ENCODE measurements around the gene C1orf21. TPM values are rescaled to one million over a fixed set of nuclear protein-coding genes. Genes with fewer than 3 reads are reported as not detected.

The C1orf21 gene
- polyA plus RNA-seq, 1 of the 3 experiments (the other 2 are of a cell fraction) = 4.8 TPM

DNA sequence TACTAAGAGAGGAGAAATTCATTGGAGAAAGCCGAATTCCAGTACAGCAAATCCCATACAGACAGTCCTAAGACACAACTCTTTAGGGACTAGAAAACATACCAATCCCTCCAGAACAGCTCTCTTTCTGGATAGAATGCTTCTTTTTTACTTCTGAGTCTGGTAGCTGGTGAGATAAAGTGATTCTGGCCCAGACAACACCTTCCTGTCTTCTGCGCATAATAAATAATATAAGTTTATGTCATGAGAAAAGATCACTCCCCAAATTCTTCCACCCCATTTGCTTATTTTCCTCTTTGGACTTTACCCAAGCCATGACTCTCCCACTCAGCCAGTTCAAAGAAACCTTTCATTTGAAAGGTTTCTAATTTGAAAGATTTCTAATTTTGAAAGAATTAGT, 269.4 kb downstream of the C1orf21 start (continued):
- no peak for TF ChIP-seq JUND (IDR thresholded peaks at IDR 0.05)
- no peak for TF ChIP-seq NRF1 (IDR thresholded peaks at IDR 0.05; ENCODE audit: low read depth, low read length)
- TF ChIP-seq, protein P1, sequence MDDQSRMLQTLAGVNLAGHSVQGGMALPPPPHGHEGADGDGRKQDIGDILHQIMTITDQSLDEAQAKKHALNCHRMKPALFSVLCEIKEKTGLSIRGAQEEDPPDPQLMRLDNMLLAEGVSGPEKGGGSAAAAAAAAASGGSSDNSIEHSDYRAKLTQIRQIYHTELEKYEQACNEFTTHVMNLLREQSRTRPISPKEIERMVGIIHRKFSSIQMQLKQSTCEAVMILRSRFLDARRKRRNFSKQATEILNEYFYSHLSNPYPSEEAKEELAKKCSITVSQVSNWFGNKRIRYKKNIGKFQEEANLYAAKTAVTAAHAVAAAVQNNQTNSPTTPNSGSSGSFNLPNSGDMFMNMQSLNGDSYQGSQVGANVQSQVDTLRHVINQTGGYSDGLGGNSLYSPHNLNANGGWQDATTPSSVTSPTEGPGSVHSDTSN (IDR thresholded peaks at IDR 0.05) = no peak
- TF ChIP-seq MXI1 (IDR thresholded peaks at IDR 0.05; ENCODE audit: low read depth, low read length) = no peak

DNA sequence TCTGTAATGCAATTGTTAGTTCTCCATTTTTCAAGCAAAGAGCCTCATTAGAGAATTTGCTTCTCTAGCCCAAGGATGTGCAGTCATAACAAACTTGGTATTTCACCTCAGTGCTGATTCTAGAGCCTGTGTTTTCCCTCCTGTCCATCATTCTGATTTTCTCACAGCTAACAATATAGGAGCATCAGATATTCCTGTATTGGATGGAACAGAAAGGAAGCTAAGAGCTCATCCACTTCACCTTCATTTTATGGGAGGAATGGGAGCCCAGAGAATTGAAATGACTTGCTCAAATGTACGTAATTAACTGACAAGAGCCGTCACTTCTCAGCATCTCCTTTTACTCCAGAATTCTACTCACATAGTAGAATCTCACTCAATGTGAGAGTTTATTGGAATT, 271.2 kb downstream of the C1orf21 start:
- Histone ChIP-seq H2AFZ (ENCODE audit: low read depth) (no peak overlapping the region), H3K9me2 (no peaks in the 10 kb centered on the region; the same call in 1 of the 2 replicates), H3K4me1 (ENCODE audit: control insufficient read depth in 1 of 2, insufficient read depth in 2 of 2, low read depth in 1 of 2, low read length in 1 of 2) (peaks cover 0 to 2% of the 10 kb centered on the region in 2 experiments; a peak in 1 of 4 replicates), H4K20me1 (ENCODE audit: insufficient read depth) (no peaks in the 10 kb centered on the region), H3K4me2 (no peak overlapping the region), H3K79me2 (ENCODE audit: insufficient read depth) (no peaks in the 10 kb centered on the region), H3K9ac (no peak overlapping the region), H3K4me3 (ENCODE audit: low read depth in 2 of 2, low read length in 1 of 2) (no peak overlapping the region), H3K9me3 (no peaks in the 10 kb centered on the region), H3K27ac (ENCODE audit: low read depth in 2 of 2, low read length in 1 of 2) (no peak overlapping the region), H3K27me3 (ENCODE audit: insufficient read depth) (no peaks in the 10 kb centered on the region), H3K36me3 (replicated peaks in 1 of 2; ENCODE audit: control insufficient read depth in 1 of 2, insufficient read depth in 2 of 2, low read length in 1 of 2) (no peaks in the 10 kb centered on the region), H3F3A (replicated peaks; ENCODE audit: insufficient read depth) (no peaks in the 10 kb centered on the region)
- TF ChIP-seq FOXM1 (IDR thresholded peaks at IDR 0.05; ENCODE audit: low read depth) = no peak
- no peak for TF ChIP-seq EZH2phosphoT487 (IDR thresholded peaks at IDR 0.05; ENCODE audit: borderline replicate concordance, low read depth)
- TF ChIP-seq, protein P2, sequence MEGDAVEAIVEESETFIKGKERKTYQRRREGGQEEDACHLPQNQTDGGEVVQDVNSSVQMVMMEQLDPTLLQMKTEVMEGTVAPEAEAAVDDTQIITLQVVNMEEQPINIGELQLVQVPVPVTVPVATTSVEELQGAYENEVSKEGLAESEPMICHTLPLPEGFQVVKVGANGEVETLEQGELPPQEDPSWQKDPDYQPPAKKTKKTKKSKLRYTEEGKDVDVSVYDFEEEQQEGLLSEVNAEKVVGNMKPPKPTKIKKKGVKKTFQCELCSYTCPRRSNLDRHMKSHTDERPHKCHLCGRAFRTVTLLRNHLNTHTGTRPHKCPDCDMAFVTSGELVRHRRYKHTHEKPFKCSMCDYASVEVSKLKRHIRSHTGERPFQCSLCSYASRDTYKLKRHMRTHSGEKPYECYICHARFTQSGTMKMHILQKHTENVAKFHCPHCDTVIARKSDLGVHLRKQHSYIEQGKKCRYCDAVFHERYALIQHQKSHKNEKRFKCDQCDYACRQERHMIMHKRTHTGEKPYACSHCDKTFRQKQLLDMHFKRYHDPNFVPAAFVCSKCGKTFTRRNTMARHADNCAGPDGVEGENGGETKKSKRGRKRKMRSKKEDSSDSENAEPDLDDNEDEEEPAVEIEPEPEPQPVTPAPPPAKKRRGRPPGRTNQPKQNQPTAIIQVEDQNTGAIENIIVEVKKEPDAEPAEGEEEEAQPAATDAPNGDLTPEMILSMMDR (IDR thresholded peaks at IDR 0.05) = no peak
- no peak for DNase-seq
- POLR2A ChIA-PET = no interaction called here
- CTCF ChIA-PET = no interaction called here
- 88% methylated on average over 2 of the region's 2 CpGs for WGBS (ENCODE audit: low lambda C conversion rate)

DNA sequence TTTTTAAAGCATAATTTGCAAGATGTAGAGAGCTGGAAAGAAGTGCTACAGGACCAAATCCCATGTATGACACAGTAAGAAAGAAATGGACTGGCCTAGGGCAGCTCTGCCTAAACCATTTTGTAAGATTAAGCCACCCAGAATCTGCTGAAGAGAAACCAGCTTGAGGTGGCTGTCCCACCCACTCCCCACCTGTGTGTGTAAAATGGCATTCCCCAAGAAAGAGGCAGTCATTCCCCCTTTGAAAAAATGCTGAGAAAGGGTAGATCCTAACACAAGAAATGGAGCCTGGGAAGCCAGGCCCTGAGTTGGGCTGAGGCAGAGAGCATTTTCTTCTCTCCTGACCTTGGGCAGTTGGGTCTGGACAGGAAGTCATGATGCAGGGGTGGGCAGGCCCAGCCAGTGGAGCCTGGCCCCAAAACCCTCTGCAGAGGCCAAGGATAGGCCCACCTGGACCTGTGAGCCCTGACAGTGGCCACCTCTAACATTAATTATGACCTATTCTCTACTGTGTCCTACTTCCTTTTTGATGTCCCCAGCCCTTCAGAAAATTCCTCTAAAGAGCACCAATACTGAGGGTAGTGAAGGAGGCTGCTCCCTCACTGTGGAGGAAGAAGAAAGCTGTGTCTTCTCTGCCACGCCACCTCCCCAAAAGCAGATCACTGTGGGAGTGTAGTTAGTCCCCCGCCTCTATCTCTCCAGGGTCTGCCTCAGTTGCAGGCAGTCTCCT, 273.8 kb downstream of the C1orf21 start:
- Histone ChIP-seq H3K36me3 (replicated peaks in 1 of 2; ENCODE audit: control insufficient read depth in 1 of 2, insufficient read depth in 2 of 2, low read length in 1 of 2) (no peaks in the 10 kb centered on the region), H3K27me3 (ENCODE audit: insufficient read depth) (no peaks in the 10 kb centered on the region), H2AFZ (ENCODE audit: low read depth) (no peak overlapping the region), H3F3A (replicated peaks; ENCODE audit: insufficient read depth) (no peaks in the 10 kb centered on the region), H4K20me1 (ENCODE audit: insufficient read depth) (no peaks in the 10 kb centered on the region), H3K4me3 (ENCODE audit: low read depth in 2 of 2, low read length in 1 of 2) (no peak overlapping the region), H3K79me2 (ENCODE audit: insufficient read depth) (no peaks in the 10 kb centered on the region), H3K9ac (no peak overlapping the region), H3K4me2 (no peak overlapping the region), H3K27ac (ENCODE audit: low read depth in 2 of 2, low read length in 1 of 2) (no peak overlapping the region), H3K9me2 (no peaks in the 10 kb centered on the region; the same call in 1 of the 2 replicates), H3K4me1 (ENCODE audit: control insufficient read depth in 1 of 2, insufficient read depth in 2 of 2, low read depth in 1 of 2, low read length in 1 of 2) (peaks cover 0 to 2% of the 10 kb centered on the region in 2 experiments; a peak in 1 of 4 replicates), H3K9me3 (no peaks in the 10 kb centered on the region)
- ChIA-PET POLR2A (no interaction called here), CTCF (interaction anchor here (0.8 to 1.9 kb wide), 3 partner anchors 8 to 469 kb away, joined by 3 to 5 read pairs (median 3); no protein-coding TSS in a partner anchor)
- 100% methylated on average over 2 of the region's 2 CpGs for WGBS (ENCODE audit: low lambda C conversion rate)
- TF ChIP-seq TEAD4 (IDR thresholded peaks at IDR 0.05; ENCODE audit: borderline replicate concordance, insufficient read depth) (no peak), SMC3 (IDR thresholded peaks at IDR 0.05; ENCODE audit: low read depth, low read length) (no peak), RCOR1 (IDR thresholded peaks at IDR 0.05; ENCODE audit: low read length) (no peak), EP300 (IDR thresholded peaks at IDR 0.05; ENCODE audit: borderline replicate concordance in 1 of 2, low read depth in 1 of 2, low read length in 1 of 2) (no peak), RFX5 (IDR thresholded peaks at IDR 0.05; ENCODE audit: low read length) (no peak), JUND (IDR thresholded peaks at IDR 0.05) (no peak), YY1 (IDR thresholded peaks at IDR 0.05; ENCODE audit: low read depth) (no peak)
- TF ChIP-seq, protein P3, sequence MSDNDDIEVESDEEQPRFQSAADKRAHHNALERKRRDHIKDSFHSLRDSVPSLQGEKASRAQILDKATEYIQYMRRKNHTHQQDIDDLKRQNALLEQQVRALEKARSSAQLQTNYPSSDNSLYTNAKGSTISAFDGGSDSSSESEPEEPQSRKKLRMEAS (IDR thresholded peaks at IDR 0.05; ENCODE audit: low read depth) = no peak
- TF ChIP-seq, protein P4, sequence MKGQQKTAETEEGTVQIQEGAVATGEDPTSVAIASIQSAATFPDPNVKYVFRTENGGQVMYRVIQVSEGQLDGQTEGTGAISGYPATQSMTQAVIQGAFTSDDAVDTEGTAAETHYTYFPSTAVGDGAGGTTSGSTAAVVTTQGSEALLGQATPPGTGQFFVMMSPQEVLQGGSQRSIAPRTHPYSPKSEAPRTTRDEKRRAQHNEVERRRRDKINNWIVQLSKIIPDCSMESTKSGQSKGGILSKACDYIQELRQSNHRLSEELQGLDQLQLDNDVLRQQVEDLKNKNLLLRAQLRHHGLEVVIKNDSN (IDR thresholded peaks at IDR 0.05; ENCODE audit: borderline replicate concordance, low read depth) = no peak
- TF ChIP-seq, protein P5, sequence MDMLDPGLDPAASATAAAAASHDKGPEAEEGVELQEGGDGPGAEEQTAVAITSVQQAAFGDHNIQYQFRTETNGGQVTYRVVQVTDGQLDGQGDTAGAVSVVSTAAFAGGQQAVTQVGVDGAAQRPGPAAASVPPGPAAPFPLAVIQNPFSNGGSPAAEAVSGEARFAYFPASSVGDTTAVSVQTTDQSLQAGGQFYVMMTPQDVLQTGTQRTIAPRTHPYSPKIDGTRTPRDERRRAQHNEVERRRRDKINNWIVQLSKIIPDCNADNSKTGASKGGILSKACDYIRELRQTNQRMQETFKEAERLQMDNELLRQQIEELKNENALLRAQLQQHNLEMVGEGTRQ (IDR thresholded peaks at IDR 0.05; ENCODE audit: borderline replicate concordance, low read depth, low read length) = no peak
- TF ChIP-seq, protein P6, sequence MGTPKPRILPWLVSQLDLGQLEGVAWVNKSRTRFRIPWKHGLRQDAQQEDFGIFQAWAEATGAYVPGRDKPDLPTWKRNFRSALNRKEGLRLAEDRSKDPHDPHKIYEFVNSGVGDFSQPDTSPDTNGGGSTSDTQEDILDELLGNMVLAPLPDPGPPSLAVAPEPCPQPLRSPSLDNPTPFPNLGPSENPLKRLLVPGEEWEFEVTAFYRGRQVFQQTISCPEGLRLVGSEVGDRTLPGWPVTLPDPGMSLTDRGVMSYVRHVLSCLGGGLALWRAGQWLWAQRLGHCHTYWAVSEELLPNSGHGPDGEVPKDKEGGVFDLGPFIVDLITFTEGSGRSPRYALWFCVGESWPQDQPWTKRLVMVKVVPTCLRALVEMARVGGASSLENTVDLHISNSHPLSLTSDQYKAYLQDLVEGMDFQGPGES (IDR thresholded peaks at IDR 0.05; ENCODE audit: low read depth, low read length) = no peak
- no peak for DNase-seq

Data from SK-N-SH (cell line).